Left kidney (tissue), 2 donors: ENCODE results near the gene BDKRB1. TPM values are rescaled to one million over a fixed set of nuclear protein-coding genes. Genes with fewer than 3 reads are reported as not detected.

Experiments
- DNase-seq: peaks from one replicate; pipeline ENCODE4 v3.0.0-alpha.2; 2013
- polyA plus RNA-seq: library from polyadenylated mRNA; unstranded; fragments of 120-200 nt; gene quantifications from one replicate; pipeline ENCODE4 v1.2.1, GENCODE V29; 2013; ENCODE audit not compliant: insufficient read length

BDKRB1 gene
- polyA plus RNA-seq, 1 donor, result 0.52 TPM

DNA sequence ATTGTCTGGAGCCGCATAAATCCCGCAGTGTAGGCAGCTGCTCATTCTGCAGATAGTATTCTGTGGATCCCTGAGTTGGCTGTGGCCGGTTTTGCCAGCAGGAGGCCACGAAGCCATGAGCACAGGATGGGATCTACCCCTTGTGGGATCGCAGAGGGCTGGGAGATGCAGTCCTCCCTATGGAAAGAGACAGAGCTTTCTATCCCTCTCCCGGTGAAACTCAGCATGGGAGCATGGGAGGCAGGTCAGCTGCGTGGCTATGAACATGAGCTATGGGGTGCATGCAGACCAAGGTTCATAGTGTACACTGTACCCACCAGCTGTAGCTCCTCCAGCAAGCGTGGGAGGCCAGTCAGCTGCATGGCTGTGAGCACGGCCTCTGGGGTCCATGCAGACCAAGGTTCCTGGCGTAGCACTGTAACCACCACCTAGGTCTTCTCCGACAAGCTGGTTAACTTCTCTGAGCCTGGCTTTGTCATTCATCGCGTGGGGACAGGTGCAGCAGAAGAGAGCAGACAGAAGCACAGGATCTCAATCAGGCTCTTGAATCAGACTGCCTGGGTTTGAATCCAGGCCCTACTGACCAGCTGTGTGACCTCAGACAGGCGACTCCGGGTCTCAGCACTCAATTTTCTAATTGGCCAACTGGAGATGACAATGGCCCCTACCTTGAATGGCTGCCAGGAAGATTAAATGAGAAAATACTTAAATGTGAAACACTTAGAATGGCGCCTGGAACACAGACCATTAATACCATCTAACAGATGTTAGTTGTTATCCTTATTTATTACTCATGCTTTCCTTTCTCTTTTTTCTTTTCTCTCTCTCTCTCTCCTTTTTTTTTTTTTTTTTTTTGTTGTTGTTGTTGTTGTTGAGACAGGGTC is 6.0 kb downstream of the BDKRB1 start:
- DNase-seq, result no peak

DNA sequence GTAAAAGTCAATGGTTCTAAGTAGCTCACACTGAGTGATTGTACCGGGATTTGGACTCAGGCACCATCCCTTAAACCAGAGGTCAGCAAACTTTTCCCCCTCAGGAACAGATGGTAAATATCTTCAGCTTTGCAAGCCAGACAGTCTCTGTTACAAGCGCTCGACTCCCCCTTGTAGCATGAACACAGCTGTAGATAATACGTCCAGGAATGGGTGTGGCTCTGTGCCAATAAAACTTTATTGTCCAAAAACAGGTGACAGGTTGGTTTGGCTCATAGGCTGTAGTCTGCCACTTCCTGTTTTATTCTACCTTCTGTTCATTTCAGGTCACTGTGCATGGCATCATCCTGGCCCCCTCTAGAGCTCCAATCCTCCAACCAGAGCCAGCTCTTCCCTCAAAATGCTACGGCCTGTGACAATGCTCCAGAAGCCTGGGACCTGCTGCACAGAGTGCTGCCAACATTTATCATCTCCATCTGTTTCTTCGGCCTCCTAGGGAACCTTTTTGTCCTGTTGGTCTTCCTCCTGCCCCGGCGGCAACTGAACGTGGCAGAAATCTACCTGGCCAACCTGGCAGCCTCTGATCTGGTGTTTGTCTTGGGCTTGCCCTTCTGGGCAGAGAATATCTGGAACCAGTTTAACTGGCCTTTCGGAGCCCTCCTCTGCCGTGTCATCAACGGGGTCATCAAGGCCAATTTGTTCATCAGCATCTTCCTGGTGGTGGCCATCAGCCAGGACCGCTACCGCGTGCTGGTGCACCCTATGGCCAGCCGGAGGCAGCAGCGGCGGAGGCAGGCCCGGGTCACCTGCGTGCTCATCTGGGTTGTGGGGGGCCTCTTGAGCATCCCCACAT is 7.6 kb downstream of the BDKRB1 start:
- DNase-seq, result no peak

DNA sequence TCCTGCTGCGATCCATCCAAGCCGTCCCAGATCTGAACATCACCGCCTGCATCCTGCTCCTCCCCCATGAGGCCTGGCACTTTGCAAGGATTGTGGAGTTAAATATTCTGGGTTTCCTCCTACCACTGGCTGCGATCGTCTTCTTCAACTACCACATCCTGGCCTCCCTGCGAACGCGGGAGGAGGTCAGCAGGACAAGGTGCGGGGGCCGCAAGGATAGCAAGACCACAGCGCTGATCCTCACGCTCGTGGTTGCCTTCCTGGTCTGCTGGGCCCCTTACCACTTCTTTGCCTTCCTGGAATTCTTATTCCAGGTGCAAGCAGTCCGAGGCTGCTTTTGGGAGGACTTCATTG is 8.2 kb downstream of the BDKRB1 start:
- DNase-seq, result no peak

DNA sequence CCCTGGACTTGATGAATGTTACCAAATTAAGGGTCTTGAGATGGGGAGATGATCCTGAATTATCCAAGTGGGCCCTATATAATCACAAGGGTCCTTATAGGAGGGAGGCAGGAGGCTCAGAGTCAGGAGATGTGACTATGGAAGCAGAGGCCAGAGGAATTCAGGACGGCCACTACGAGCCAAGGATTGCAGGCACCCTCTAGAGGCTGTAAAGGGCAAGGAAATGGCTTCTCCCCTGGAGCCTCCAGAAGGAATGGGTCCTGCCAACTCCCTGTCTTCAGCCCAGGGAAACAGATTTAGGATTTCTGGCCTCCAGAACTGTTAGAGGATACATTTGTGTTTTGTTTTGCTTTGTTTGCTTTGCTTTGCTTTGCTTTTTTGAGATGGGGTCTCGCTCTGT is 8.8 kb downstream of the BDKRB1 start:
- no peak for DNase-seq

DNA sequence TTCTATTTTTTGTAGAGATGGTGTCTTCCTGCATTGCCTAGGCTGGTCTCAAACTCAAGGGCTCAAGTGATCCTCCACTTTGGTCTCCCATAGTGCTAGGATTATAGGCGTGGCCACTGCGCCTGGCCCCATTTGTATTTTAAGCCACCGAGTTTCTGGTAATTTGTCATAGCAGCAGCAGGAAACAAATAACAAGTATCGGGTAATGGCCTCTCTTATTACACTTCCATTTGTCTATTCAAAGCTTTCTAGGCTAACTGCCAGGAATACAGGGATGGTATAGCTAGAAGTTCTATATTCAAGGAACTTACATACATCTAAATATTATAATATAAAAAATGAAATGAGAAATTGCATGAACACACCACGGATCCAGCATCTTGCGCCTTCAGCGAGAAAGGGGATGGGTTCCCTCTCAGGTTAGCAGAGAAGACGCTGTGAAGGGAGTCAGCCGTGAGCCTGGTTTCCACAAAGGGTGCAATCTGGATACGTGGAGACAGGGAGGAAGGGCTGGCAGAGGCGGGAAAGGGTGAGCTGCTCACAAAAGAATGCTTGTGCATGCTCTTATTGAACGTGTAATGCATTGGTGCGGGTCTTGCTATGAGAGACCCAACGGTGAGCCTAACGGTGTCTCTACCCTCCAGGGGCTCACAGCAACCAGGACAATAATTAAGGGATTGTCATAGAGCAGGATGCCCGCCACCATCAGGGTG is 9.5 kb downstream of the BDKRB1 start:
- DNase-seq, result no peak

DNA sequence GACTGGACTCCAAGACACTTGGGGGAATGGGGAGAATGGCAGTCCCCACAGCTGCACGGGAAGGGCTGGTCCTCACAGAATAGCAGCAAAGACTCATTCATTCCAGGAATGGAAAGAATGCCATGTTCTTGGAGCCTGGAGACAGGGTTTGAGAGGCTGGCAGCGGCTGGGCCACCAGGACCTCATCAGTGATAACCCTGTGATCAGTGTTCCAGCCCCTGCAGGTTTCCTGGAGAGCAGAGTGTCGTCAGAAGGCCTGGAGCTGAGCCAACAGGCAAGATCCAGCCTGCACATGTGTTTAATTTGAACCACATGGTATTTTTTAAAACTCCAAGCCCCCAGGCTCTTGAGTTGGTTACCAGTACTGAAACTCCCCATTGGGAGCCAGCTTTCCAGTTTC is 11.3 kb downstream of the BDKRB1 start:
- DNase-seq, result no peak

DNA sequence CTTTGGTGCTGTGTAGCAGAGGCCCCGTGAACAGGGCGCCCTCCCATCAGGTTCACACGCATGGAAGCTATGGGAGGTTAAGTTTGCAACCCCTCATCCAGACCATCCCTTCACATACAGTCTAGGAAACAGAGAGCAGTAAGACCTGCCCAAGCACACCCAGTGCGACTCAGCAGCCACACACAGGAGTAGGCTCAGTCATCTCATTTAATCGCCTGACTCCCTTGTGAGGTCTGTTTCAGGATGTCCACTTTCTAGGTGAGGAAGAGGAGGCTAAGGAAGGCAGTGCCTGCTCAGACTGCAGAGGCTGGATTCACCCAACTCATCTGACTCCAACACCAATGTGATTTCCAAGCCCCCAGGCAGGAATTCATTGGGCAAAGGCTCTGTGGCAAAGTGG is 11.9 kb downstream of the BDKRB1 start:
- DNase-seq, result no peak

DNA sequence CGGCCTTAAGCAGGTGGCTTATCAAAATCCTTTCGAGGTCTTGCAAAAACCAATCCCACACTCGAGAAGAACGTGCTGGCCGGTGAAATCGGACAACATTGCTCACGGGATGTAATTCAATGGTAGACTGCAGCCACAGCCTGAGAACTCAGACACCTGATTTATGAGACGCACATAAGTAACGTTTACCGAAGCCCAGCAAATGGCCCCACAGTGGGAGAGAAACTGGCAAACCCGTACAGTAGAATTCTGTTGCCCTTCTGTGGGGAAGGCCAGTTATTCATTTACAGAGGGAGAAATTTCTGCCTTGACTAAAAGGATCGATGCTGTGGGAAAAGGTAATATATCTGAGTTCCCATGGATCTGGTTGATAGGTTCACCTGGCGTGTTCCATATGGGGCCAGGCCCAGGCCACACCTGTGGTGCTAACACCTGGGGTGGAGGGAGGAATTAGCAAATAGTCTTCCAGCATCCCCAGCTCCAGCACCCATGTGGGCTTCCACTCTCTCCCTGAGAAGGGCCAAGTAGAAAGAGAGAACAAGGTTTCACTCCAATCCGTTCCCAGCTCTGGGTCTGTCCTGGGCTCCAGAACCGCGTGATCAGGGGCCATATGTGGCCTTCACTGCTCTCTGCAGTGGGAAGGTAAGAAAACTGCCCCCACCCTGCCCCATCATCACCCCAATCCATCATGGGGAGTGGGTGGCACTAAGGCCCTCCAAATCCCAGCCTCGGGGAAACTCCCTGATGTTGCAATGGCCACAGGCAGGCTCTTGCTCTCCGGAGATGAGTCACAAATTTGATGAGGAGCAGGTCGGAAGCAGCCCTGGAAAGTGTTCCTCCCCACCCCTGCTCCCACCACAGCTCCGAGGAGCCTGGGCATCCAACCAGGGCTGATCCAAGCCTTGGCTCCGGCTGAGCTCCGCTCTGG is 12.7 kb downstream of the BDKRB1 start:
- DNase-seq, result peak; percentile 30

DNA sequence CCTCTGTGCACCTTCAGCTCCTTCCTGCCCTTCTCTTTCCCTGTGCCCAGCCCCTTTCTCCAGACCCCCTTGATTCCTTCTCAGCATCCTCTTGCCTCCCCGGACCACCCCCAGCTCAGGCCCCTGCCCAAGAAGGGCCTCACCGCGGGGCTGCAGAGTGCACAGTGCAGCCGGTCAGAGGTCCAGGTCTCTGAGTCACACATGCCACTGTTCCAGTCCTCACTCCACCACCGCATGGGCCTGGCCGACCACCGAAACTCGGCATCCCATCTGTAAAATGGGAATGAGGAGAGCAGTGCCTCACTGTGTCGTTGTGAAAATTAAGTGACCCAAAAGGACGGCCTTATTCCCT is 13.3 kb downstream of the BDKRB1 start:
- no peak for DNase-seq

DNA sequence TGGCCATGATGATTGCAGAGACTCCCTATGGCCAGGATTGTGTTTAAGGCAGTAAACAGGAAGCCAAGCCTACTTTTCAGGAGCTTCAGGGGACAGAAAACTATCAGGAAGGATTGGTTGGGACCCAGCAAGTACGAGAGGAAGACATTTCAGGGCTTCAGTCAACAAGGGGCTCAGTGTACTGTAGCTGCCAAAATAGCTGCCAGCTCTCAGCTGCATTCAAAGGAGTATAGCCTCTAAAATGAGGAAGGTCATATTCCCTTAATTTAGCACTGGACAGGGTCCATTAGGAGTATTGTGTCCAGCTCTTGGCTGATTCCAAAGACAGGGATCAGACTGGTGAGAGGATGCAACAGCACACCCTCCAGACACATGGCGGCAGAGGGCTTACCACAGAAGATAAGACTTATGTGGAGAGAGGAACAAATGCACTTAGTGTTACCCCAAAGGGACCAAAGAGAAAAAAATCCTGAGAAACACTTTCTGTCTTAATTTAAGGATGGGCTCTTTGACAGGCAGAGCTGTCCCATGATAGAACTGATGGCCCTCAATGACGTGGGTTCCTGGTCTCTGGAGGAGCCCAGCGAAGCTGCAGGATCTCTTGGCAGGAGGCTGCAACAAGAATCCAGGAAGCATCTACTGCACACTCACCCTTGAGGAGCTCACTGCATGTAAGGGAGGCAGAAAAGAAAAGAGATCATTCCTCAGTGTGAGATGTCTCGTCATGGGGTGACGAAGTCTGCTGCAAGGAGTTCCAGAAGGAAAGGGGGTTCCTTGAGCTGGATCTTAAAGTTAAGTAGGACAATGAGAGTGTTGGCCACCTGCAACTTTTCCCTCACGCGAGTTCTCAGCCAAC is 14.8 kb downstream of the BDKRB1 start:
- no peak for DNase-seq

DNA sequence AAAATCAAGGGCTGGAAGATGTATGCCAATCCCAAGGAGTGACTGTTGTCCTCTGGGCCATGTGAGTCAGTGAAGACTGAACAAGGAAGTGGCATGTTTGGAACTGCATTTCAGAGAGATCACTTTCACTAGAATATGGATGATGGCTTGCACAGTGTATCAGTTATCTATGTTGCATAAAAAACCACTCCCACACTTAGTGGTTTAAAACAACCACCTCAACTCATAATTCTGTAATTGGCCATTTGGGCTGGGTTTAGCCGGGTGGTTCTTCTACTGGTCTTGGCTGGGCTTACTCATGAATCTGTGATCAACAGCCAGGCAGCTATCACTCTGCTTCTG is 15.4 kb downstream of the BDKRB1 start:
- no peak for DNase-seq

DNA sequence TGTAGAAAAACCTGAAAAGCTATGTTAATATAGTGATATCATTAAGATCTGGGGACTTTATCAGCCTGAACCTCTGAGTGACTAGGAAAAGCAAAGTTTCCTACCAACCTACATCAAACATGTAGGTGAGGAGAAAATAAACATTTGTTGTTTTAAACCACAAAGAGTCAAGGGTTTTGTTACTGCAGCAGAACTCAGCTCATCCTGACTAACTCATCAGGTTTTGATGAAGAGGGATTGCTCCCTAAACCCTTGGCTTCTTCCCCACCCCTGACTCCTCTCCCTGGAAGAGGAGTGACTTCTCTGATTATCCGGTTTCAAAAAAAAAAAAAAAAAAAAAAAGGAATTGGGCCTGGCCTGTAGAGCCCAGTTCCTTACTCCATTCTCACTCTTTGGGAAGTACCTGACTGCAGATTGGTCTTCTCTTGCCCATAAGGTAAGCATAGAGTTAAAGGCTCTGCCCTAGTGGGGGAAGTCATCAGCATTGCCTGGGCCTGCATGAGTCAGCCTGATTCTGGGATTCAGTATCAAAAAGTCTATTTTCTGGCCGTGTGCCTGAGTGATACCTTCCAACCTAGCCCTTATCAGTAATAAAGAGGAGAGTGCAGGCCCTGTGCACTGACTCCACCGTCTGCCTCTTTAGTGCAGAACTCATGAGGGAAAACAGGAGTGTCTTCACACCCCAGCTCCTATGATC is 16.9 kb downstream of the BDKRB1 start:
- DNase-seq, result no peak

DNA sequence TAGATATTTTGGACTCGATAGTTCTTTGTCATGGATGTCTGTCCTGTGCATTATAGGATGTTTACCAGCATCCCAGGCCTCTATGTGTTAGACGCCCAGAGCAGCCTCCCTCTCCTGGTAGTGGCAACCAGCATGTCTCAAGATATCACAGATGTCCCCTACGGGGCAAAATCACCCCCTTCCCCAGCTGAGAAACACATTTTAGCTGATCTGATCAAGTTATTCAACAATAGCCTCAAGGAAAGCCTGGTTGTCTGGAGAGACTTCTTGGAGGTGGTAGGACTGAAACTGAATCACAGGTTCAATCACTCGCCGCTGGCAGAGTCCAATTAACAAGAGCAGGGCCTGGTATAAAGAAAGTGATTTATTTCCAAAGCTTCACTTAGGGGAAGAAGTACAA is 17.6 kb downstream of the BDKRB1 start:
- no peak for DNase-seq

DNA sequence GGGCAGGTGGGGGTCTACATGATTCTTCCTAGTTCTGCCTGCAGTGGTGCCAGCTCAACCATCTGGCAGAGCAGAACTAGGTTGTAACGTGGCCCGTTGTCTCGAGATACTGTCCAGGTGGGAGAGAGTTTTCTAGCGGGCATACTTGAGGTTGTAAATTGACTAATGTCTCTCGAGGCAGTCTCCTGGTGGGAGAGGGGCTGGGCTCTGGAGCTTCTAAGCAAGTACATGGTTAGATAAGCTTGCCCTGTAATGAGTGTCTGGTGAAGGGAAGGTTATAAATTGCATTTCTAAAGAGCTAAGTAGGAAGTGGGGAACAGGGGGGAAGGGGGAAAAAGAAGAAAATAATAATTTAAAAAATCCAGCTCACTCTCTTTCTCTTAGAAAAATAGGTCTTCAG is 18.1 kb downstream of the BDKRB1 start:
- DNase-seq, result no peak

DNA sequence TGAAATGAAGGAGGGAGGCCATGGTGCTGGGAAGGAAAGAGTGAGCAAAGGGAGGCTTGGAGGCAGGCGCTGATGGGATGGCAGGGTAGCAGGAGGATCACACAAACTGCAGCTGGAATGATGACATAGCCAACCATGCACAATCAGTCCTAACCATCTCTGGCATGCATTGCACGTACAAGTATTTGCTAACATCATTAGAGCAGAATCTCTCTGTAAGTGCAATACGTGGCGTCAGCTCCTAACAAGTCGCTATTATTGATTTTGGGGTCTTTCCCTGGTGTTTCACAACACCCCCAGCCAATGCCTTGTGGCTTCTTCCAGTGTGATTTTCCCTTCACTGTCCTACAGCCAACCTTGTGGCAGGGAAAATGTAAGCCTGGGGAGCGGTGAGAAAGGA is 18.5 kb downstream of the BDKRB1 start:
- DNase-seq, result no peak

DNA sequence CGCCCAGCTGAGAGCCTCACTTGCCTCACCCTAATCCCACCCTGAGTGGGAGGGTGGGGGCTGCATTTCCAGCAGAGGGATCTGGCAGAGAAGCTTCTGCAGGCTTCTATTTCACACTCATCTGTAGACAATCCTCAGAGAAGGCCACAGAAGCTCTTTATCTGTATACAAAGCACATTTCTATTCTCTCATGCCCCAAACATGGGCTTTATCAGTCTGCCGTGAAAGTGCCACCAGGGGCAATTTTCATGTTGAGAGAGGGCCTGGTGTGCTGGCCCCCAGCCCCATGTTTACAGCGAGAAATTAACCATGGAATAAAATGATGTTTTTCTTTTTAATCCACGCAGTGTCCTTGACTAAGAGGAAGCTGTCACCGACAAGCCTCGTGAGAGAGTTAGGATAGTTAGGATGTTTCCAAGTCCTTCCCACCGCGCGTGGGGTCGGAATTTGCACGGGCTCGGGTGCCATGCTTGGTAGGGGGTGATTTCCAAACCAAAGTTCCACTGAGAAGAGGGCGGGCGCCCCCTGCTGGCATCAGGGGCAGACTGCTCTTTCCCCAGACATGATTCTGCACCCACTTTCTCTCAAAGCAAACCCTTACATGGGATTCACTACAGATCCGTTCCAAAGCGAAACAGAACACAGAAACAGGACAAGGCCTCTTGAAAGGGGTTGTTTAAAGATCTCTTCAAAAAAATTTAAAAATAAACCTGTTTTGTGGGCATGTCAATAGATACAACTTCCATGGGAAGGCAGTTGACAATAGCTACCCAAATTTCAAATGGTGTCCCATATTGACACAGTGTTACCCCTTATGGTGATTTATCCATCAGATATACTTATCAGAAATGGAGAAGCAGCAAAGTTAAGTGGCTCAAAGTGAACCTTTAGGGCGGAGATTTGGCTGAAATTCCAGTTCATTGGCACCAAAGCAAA is 19.4 kb downstream of the BDKRB1 start:
- peak; percentile 63 for DNase-seq

DNA sequence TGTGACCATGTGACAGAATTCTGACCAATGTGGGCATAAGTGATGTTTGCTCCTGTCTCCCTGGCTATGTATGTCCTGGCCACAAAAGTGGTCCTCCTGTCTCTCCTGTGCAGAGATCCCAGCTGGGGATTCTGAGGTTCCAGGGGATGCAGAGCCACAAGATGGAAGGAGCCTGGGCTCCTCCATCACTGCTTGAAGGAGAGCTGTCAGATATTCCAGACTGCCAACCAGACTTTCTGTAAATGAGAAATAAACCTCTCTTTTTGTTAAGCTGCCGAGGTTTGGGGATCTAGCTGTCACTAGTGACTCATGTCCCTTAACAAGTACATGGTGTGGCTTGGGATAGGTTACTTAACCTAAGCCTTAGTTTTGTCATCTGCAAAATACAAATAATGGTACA is 21.9 kb downstream of the BDKRB1 start:
- DNase-seq, result no peak

DNA sequence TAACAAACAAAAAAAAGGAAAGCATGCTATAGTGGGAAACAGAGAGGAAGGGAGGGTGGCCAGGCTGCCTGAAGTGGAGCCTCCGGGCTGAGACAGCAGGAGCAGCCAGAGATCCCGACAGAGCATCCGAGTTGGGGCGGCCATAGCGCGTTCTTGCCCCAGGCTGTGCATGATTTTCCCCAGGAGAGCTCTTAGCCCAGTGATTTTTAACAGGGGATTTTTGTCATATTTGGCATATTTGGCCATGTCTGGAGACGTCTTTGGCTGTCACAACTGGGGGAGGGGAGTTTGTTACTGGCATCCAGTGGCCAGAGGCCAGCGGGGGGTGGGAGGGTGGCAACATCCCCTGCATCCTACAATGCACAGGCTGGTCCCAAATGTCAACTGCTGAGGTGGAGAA is 23.6 kb downstream of the BDKRB1 start:
- no peak for DNase-seq

DNA sequence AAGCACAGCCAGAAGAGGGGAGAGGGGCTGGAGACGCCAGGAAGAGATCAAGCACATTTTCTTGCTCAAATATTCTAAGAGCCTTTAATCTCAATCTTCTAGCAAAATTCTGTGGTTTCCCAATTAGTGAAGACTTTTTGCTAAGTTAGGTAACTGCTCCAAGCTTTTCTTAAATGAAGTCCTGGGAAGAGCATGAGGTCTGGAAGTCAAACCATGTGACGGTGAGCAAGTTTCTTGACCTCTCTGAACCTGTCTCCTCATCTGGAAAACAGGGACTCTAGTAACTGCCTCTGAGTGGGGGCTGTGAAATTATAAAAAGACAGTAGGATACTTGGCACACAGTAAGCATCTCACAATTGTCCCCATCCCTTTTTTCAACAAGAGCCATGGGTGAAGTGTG is 24.1 kb downstream of the BDKRB1 start:
- no peak for DNase-seq
